Osteoblast (primary cell): ENCODE measurements around the gene NPFFR1. TPM values are rescaled to one million over a fixed set of nuclear protein-coding genes. Genes with fewer than 3 reads are reported as not detected.
A peak's percentile ranks its signal among the peaks of the same experiment; 100 is the strongest.

Experiments used
- DNase-seq: peaks from one replicate; pipeline ENCODE4 v3.0.0; 2011; ENCODE audit warnings: low spot score, mixed read lengths; ENCODE audit not compliant: insufficient read length; ENCODE audit errors: missing footprints
- H2AFZ ChIP-seq: 2 replicates; pipeline ENCODE4 v1.6.0; 2011; ENCODE audit warnings: mild to moderate bottlenecking, low read length
- H3K27ac ChIP-seq: 2 replicates; pipeline ENCODE4 v1.5.1; 2011; ENCODE audit warnings: mild to moderate bottlenecking, low read depth, low read length, moderate library complexity
- H3K27me3 ChIP-seq: 2 replicates; pipeline ENCODE4 v1.6.0; 2012; ENCODE audit warnings: mild to moderate bottlenecking, control low read depth, inconsistent platforms, low read length, moderate library complexity; ENCODE audit not compliant: insufficient read depth
- H3K36me3 ChIP-seq: 2 replicates; pipeline ENCODE4 v1.5.1; 2011; ENCODE audit warnings: mild to moderate bottlenecking, low read length, control low read depth, moderate library complexity; ENCODE audit not compliant: insufficient read depth
- H3K4me1 ChIP-seq: 2 replicates; pipeline ENCODE4 v1.5.1; 2011; ENCODE audit warnings: mild to moderate bottlenecking, low read length, control low read depth, moderate library complexity; ENCODE audit not compliant: insufficient read depth
- H3K4me2 ChIP-seq: 2 replicates; pipeline ENCODE4 v1.6.0; 2011; ENCODE audit warnings: mild to moderate bottlenecking, low read length; ENCODE audit not compliant: insufficient read depth
- H3K4me3 ChIP-seq: fragments of 200-600 bp; sonication (generic); 3 replicates; pipeline ENCODE4 v1.5.1; 2012; ENCODE audit warnings: mild to moderate bottlenecking, low read length, inconsistent platforms; ENCODE audit not compliant: insufficient read depth
- H3K79me2 ChIP-seq: 2 replicates; pipeline ENCODE4 v1.6.0; 2012; ENCODE audit warnings: mild to moderate bottlenecking, low read length, control low read depth, inconsistent platforms; ENCODE audit not compliant: insufficient read depth
- H3K9me3 ChIP-seq: 2 replicates; pipeline ENCODE4 v1.5.1; 2011; ENCODE audit warnings: low read depth, low read length, control low read depth
- H4K20me1 ChIP-seq: 2 replicates; pipeline ENCODE4 v1.6.0; 2012; ENCODE audit warnings: mild to moderate bottlenecking, low read length, control low read depth; ENCODE audit not compliant: insufficient read depth
- total RNA-seq: library from RNA; depleted of rRNA; stranded (reverse); fragments of >200 nt; gene quantifications from 2 replicates; pipeline ENCODE4 v1.2.3, GENCODE V29; 2012
- TF ChIP-seq, protein P1 (sequence below): IDR thresholded peaks from 2 replicates; pipeline ENCODE4 v1.5.1; 2011; ENCODE audit warnings: mild to moderate bottlenecking, low read depth, low read length, moderate library complexity; ENCODE audit errors: extremely low read depth

The NPFFR1 gene
- total RNA-seq, 1 donor = not detected

DNA sequence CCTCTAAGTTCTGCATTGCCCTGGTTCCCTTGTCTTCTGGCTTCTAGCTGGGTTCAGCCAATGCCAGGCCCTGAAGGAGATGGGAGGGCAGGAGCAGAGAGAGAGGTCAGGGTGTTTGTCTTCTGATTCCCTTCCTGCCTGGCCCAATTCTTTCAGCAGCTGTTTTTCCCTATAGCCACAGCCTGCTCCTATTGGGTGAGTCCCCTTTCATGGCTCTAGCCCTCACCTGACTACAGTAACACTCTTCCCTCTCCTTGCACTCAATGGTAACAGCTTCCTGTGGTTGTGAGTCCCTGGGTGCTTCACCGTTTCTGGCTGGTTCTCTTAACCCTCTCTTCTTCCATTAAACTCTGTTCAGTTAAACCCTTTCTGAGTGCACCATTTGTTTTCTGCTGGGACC lies 17.1 kb downstream of the NPFFR1 start:
- Histone ChIP-seq H3K27me3 (peaks cover 8% of the 10 kb centered on the region), H3K4me2 (peak overlapping the region; percentile 25), H4K20me1 (no peaks in the 10 kb centered on the region), H3K36me3 (no peaks in the 10 kb centered on the region), H2AFZ (peak overlapping the region; percentile 38), H3K27ac (peak overlapping the region; percentile 52), H3K79me2 (no peaks in the 10 kb centered on the region), H3K9me3 (no peaks in the 10 kb centered on the region), H3K4me1 (peaks cover 20% of the 10 kb centered on the region), H3K4me3 (no peak overlapping the region)
- TF ChIP-seq, protein P1, sequence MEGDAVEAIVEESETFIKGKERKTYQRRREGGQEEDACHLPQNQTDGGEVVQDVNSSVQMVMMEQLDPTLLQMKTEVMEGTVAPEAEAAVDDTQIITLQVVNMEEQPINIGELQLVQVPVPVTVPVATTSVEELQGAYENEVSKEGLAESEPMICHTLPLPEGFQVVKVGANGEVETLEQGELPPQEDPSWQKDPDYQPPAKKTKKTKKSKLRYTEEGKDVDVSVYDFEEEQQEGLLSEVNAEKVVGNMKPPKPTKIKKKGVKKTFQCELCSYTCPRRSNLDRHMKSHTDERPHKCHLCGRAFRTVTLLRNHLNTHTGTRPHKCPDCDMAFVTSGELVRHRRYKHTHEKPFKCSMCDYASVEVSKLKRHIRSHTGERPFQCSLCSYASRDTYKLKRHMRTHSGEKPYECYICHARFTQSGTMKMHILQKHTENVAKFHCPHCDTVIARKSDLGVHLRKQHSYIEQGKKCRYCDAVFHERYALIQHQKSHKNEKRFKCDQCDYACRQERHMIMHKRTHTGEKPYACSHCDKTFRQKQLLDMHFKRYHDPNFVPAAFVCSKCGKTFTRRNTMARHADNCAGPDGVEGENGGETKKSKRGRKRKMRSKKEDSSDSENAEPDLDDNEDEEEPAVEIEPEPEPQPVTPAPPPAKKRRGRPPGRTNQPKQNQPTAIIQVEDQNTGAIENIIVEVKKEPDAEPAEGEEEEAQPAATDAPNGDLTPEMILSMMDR = no peak
- DNase-seq = no peak

DNA sequence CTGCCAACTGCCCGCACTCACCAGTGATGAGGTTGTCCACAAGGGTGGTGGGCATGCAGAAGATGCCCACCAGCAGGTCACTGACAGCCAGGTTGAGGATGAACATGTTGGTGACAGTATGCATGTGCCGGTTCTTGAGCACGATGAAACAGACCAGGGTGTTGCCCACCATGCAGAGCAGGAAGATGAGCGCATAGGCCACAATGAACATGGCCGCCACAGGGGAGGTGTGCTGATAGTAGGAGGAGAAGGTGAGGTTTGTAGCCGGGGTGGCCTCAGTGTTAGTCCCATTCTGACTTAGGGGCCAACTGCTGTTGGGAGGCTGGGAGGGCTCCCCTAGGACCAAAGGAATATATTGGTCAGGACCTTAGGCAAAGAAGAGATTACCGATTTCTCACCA lies 17.7 kb downstream of the NPFFR1 start:
- Histone ChIP-seq H3K4me3 (no peak overlapping the region), H3K9me3 (no peaks in the 10 kb centered on the region), H3K4me1 (peaks cover 20% of the 10 kb centered on the region), H3K79me2 (no peaks in the 10 kb centered on the region), H3K36me3 (no peaks in the 10 kb centered on the region), H2AFZ (no peak overlapping the region), H3K27ac (no peak overlapping the region), H3K4me2 (no peak overlapping the region), H3K27me3 (peaks cover 12% of the 10 kb centered on the region), H4K20me1 (no peaks in the 10 kb centered on the region)
- TF ChIP-seq, protein P1 = no peak
- no peak for DNase-seq

DNA sequence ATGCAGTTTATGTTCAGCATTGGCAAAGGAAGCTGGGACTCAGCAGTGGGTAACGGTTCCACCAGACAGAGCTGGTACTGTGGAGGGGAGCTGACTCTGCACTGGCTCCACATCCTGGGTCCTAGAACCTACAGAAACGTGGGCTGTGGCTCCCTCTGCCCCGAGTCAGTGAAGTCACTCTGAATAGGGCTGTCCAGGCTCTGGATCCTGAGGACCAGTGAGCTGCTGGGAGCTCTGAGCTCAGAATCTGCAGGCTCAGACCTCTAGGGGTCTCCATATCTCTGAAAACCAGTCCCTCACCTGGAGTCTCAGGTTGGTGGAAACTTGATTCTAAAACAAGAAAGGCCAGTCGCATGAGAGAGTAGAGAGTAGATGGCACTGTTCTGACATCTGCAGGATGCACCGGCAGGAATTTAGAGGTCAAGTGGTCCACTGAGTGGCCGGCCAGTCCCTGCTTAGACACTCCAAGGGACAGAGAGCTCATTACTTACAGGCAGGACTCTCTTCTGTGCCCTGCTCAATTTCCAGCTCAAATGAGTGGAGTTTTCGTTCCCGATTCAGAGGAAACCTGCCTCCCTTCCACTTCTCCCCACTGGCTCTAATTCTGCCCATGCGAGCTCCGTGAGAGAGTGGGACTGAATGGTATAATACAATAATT lies 18.6 kb downstream of the NPFFR1 start:
- no peak for DNase-seq
- Histone ChIP-seq H3K27me3 (peaks cover 8% of the 10 kb centered on the region), H3K4me1 (peaks cover 20% of the 10 kb centered on the region), H4K20me1 (no peaks in the 10 kb centered on the region), H3K4me3 (no peak overlapping the region), H2AFZ (no peak overlapping the region), H3K36me3 (no peaks in the 10 kb centered on the region), H3K27ac (no peak overlapping the region), H3K9me3 (no peaks in the 10 kb centered on the region), H3K79me2 (no peaks in the 10 kb centered on the region), H3K4me2 (no peak overlapping the region)
- TF ChIP-seq, protein P1 = no peak

DNA sequence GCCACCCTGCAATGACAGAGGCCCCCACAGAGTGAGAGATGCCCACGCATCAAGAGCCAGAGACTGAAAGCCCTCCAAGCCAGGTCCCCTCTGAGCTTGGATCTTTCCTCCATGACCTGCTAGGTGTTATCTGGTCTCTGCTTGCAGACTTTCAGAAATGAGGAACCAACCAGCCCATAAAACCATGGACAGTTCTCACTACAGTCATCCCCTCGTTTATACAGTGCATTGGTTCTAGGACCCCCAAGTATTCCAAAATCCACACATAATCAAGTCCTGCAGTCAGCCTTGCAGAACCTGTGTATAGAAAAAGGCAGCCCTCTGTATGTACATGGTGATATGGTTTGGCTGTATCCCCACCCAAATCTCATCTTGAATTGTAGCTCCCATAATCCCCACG lies 23.1 kb downstream of the NPFFR1 start:
- Histone ChIP-seq H3K27me3 (peaks cover 25% of the 10 kb centered on the region), H3K27ac (no peak overlapping the region), H3K9me3 (no peaks in the 10 kb centered on the region)

More for the DNA sequence above, 23.1 kb downstream of the NPFFR1 start:
- Histone ChIP-seq H2AFZ (no peak overlapping the region), H4K20me1 (no peaks in the 10 kb centered on the region), H3K4me3 (no peak overlapping the region), H3K79me2 (no peaks in the 10 kb centered on the region), H3K36me3 (no peaks in the 10 kb centered on the region), H3K4me2 (no peak overlapping the region), H3K4me1 (no peaks in the 10 kb centered on the region)
- DNase-seq = no peak
- TF ChIP-seq, protein P1 = no peak
